KMS-11 (cell line): ENCODE data around the gene DNAH1.

Experiments
- H2AFZ ChIP-seq: fragments of 200-600 bp; sonication (generic); 2 replicates; pipeline ENCODE4 v1.6.1; 2016; ENCODE audit warnings: antibody characterized with exemption, mixed run types, low read depth
- H3K27ac ChIP-seq: fragments of 200-600 bp; sonication (generic); 2 replicates; pipeline ENCODE4 v1.6.1; 2016; ENCODE audit warnings: mild to moderate bottlenecking, mixed run types
- H3K27me3 ChIP-seq: fragments of 200-600 bp; sonication (generic); 2 replicates; pipeline ENCODE4 v1.6.1; 2017; ENCODE audit warnings: mild to moderate bottlenecking, low read depth, mixed run types, moderate library complexity; ENCODE audit not compliant: insufficient read depth
- H3K36me3 ChIP-seq: fragments of 200-600 bp; sonication (generic); 2 replicates; pipeline ENCODE4 v1.6.1; 2017; ENCODE audit warnings: mild to moderate bottlenecking, mixed run types; ENCODE audit not compliant: insufficient read depth
- H3K4me1 ChIP-seq: fragments of 200-600 bp; sonication (generic); 2 replicates; pipeline ENCODE4 v1.6.1; 2016; ENCODE audit warnings: mild to moderate bottlenecking, low read depth, mixed run types; ENCODE audit not compliant: poor library complexity, severe bottlenecking
- H3K4me2 ChIP-seq: fragments of 200-600 bp; sonication (generic); 2 replicates; pipeline ENCODE4 v1.7.0; 2016; ENCODE audit warnings: mild to moderate bottlenecking, mixed run types
- H3K4me3 ChIP-seq: fragments of 200-600 bp; sonication (generic); IDR thresholded peaks from 2 replicates; pipeline ENCODE4 v1.6.1; 2017; ENCODE audit warnings: low read depth, low read length, mixed read lengths; ENCODE audit not compliant: insufficient read depth
- H3K79me2 ChIP-seq: fragments of 200-600 bp; sonication (generic); 2 replicates; pipeline ENCODE4 v1.6.1; 2016; ENCODE audit warnings: low read depth, mixed run types; ENCODE audit not compliant: insufficient read depth
- H3K9ac ChIP-seq: fragments of 200-600 bp; sonication (generic); 2 replicates; pipeline ENCODE4 v1.6.1; 2016; ENCODE audit warnings: mild to moderate bottlenecking, mixed run types
- H4K20me1 ChIP-seq: fragments of 200-600 bp; sonication (generic); 2 replicates; pipeline ENCODE4 v1.6.1; 2016; ENCODE audit warnings: mild to moderate bottlenecking, mixed run types; ENCODE audit not compliant: insufficient read depth
- TF ChIP-seq, protein P1 (sequence below): fragments of 200-600 bp; sonication (generic); conservative IDR thresholded peaks from 2 replicates; pipeline ENCODE4 v1.6.1; 2017; ENCODE audit warnings: low read depth, mild to moderate bottlenecking, antibody characterized with exemption, low read length, moderate library complexity, mixed read lengths

The DNAH1 gene

DNA sequence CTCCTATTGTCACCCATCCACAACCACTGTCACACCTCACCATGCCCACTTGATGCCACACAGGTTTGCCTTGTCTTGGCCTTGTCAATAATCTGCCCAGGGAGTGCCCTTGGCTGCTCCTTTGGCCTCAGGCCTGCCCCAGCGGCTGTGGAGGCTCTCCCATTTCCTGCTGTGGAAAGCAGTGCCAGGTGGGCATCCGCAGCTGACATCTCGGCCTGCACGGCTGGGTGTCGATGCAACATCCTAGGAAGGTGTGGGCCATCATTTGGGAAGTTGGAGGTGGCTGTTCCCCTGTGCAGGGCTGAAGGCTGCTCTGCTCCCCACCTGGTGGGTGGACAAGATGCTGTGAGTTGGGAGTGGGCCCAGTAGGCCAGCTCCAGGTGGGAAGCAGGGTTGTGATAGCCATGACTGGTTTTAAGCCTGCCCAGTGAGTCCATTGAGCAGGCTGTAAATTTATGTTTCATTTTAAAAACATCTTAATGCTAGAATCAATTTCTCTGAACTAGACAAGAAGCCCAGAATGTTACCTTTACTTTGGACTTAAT is 12.5 kb downstream of the DNAH1 start:
- Histone ChIP-seq H3K4me2 (no peak overlapping the region), H4K20me1 (no peaks in the 10 kb centered on the region), H3K4me3 (no peak overlapping the region), H3K9ac (no peak overlapping the region), H3K27ac (no peak overlapping the region), H3K36me3 (no peaks in the 10 kb centered on the region), H2AFZ (no peak overlapping the region), H3K27me3 (no peaks in the 10 kb centered on the region), H3K4me1 (no peaks in the 10 kb centered on the region), H3K79me2 (no peaks in the 10 kb centered on the region)
- TF ChIP-seq, protein P1, sequence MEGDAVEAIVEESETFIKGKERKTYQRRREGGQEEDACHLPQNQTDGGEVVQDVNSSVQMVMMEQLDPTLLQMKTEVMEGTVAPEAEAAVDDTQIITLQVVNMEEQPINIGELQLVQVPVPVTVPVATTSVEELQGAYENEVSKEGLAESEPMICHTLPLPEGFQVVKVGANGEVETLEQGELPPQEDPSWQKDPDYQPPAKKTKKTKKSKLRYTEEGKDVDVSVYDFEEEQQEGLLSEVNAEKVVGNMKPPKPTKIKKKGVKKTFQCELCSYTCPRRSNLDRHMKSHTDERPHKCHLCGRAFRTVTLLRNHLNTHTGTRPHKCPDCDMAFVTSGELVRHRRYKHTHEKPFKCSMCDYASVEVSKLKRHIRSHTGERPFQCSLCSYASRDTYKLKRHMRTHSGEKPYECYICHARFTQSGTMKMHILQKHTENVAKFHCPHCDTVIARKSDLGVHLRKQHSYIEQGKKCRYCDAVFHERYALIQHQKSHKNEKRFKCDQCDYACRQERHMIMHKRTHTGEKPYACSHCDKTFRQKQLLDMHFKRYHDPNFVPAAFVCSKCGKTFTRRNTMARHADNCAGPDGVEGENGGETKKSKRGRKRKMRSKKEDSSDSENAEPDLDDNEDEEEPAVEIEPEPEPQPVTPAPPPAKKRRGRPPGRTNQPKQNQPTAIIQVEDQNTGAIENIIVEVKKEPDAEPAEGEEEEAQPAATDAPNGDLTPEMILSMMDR = no peak

DNA sequence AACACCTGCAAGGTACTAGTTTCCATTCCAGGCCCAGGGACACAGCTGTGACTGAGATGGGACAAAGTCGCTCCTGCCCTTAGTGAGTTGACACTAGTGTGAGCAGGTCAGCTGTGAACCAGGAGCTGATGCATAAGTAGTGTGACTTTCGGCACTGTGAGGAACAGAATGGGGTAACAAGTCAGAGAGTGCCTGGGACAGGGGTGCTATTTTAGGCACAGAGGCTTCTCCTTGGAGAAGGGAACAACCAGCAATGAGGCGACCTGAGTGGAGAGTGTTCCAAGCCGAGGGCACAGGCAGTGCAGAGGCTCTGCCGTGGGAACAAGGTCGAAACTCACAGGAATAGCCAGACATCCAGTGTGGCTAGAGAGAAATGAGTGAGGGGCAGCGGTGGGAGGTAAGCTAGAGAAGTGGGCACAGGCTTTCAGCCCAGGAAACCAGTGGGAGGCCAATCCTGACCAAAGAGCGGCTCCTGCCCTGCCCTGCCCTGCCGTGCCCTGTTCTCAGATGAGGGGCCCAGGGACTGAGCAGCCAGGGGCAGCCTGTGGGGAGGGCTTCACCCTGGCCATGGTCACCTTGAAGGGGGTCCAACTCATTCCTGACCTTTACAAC is 14.2 kb downstream of the DNAH1 start:
- no peaks in the 10 kb centered on the region for H3K27me3 ChIP-seq
- no peaks in the 10 kb centered on the region for H3K79me2 ChIP-seq
- no peak overlapping the region for H3K9ac ChIP-seq
- TF ChIP-seq, protein P1 = no peak
- no peak overlapping the region for H3K27ac ChIP-seq
- no peak overlapping the region for H3K4me3 ChIP-seq
- H3K36me3 ChIP-seq = no peaks in the 10 kb centered on the region
- H3K4me1 ChIP-seq = no peaks in the 10 kb centered on the region
- no peaks in the 10 kb centered on the region for H4K20me1 ChIP-seq
- no peak overlapping the region for H2AFZ ChIP-seq
- H3K4me2 ChIP-seq = no peak overlapping the region

DNA sequence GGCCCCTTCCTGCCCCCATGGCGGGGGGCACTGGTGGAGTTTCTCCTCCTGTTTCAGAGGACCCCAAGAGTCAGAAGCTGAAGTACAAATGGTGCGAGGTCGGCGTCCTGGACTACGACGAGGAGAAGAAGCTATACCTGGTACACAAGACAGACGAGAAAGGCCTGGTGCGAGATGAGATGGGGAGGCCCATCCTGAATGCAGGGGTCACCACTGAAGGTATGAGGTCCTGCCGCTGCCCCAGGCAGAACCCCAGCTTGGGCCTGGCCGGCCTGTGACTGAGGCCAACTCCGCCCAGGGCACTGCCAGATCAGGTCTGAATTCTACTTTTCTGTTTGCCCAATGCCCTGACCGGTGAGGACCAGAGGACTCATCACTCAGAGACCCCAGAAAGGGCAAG is 15.0 kb downstream of the DNAH1 start:
- Histone ChIP-seq H3K4me3 (no peak overlapping the region), H3K27ac (no peak overlapping the region), H4K20me1 (no peaks in the 10 kb centered on the region), H3K27me3 (no peaks in the 10 kb centered on the region), H3K4me2 (no peak overlapping the region), H2AFZ (no peak overlapping the region), H3K4me1 (no peaks in the 10 kb centered on the region), H3K9ac (no peak overlapping the region), H3K79me2 (no peaks in the 10 kb centered on the region), H3K36me3 (no peaks in the 10 kb centered on the region)
- TF ChIP-seq, protein P1 = no peak

DNA sequence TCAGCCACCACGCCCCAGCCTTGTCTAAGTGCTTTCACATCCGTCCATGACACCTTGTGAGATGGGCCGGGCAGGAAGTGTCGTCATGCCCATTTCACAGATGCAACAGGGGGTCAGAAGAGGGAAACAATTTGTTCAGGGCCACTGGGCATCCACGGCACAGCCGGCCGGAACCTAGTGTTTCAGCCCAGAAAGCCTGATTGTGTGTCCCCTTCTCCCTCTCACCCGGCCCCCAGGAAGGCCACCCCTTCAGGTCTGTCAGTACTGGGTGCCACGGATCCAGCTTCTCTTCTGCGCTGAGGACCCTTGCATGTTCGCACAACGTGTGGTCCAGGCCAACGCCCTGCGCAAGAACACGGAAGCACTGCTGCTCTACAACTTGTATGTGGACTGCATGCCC is 15.8 kb downstream of the DNAH1 start:
- H3K36me3 ChIP-seq = no peaks in the 10 kb centered on the region
- H3K9ac ChIP-seq = no peak overlapping the region
- no peaks in the 10 kb centered on the region for H3K27me3 ChIP-seq
- no peaks in the 10 kb centered on the region for H4K20me1 ChIP-seq
- H2AFZ ChIP-seq = no peak overlapping the region
- no peaks in the 10 kb centered on the region for H3K79me2 ChIP-seq
- H3K4me2 ChIP-seq = no peak overlapping the region
- no peak overlapping the region for H3K4me3 ChIP-seq
- TF ChIP-seq, protein P1 = no peak
- no peak overlapping the region for H3K27ac ChIP-seq
- H3K4me1 ChIP-seq = no peaks in the 10 kb centered on the region
